Hair follicle dermal papilla cell (primary cell): ENCODE results near the gene METTL15. TPM values are rescaled to one million over a fixed set of nuclear protein-coding genes. Genes with fewer than 3 reads are reported as not detected.

Experiments
- small RNA-seq: library from RNA; depleted of rRNA; stranded (forward); fragments of <200 nt; gene quantifications from one replicate; pipeline ENCODE3, GENCODE V24; 2012
- total RNA-seq: library from RNA; depleted of rRNA; stranded (reverse); fragments of >200 nt; gene quantifications from 2 replicates; pipeline ENCODE4 v1.2.3, GENCODE V29; 2012

METTL15 gene, protein sequence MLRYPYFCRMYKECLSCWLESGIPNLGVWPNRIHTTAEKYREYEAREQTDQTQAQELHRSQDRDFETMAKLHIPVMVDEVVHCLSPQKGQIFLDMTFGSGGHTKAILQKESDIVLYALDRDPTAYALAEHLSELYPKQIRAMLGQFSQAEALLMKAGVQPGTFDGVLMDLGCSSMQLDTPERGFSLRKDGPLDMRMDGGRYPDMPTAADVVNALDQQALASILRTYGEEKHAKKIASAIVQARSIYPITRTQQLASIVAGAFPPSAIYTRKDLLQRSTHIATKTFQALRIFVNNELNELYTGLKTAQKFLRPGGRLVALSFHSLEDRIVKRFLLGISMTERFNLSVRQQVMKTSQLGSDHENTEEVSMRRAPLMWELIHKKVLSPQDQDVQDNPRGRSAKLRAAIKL
- total RNA-seq: 18.1 and 26.4 TPM in 2 replicates

DNA sequence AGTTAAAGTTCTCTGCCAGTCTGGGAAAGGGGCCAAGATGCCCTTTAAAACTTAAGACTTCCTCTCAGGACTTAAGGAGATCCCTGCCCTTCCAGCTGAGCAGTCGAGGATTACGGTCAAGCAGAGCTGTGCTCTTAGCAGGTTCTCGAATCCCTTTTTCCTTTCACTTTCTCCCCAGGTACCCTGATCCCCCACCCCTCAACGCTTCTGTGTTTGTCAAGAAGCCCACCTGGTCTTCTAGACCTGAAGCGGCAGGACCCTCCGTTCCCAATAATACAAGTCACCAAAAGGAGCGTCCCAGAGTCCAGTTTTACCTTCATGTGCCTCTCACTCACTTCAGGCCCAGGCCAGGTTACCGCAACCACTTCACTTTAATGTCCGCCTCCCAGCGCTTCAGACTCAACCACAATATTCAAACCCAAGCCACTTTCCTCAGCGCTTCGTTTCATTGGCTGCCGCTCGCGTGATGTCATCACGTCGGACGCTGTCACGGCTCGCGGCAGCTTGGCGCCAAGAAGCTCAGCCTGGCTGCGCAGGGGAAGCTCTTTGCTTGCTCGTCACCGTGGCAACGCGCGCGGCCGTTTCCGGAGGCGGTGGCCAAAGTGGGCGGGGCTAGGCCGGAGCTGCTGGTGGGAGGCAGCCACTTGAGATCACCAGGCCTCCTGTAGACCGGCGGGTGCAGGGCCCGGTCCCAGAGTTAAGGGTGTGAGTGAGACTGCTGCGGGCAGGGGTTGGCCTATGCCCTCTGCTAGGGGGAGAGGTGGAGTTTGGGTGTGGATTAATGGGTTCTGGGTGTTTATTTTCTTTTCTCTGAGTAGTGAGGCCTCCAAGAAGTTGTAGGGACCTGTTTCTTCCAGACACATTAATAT, at the start of gene METTL15, which contains the start of gene KIF18A:
Gene METTL15 (plus strand): TSS at position 639 of the 869 bp plus-strand sequence. CDS start 4,947 bp downstream, outside the sequence.
Gene KIF18A (minus strand): TSS at position 407 of the 869 bp plus-strand sequence. CDS start 10,209 bp downstream, outside the sequence.

Small RNAs within 50 kb of the gene (small RNA-seq; reads per million reads assigned to genes)
- gene AC023206.1: not detected

Other genes starting within 250 kb of the METTL15 start
- 3.0 and 6.7 TPM in 2 replicates for gene KIF18A, start 232 bp upstream of the METTL15 start, total RNA-seq